ENCODE results near the gene YAF2.

YAF2 gene, protein sequence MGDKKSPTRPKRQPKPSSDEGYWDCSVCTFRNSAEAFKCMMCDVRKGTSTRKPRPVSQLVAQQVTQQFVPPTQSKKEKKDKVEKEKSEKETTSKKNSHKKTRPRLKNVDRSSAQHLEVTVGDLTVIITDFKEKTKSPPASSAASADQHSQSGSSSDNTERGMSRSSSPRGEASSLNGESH

DNA sequence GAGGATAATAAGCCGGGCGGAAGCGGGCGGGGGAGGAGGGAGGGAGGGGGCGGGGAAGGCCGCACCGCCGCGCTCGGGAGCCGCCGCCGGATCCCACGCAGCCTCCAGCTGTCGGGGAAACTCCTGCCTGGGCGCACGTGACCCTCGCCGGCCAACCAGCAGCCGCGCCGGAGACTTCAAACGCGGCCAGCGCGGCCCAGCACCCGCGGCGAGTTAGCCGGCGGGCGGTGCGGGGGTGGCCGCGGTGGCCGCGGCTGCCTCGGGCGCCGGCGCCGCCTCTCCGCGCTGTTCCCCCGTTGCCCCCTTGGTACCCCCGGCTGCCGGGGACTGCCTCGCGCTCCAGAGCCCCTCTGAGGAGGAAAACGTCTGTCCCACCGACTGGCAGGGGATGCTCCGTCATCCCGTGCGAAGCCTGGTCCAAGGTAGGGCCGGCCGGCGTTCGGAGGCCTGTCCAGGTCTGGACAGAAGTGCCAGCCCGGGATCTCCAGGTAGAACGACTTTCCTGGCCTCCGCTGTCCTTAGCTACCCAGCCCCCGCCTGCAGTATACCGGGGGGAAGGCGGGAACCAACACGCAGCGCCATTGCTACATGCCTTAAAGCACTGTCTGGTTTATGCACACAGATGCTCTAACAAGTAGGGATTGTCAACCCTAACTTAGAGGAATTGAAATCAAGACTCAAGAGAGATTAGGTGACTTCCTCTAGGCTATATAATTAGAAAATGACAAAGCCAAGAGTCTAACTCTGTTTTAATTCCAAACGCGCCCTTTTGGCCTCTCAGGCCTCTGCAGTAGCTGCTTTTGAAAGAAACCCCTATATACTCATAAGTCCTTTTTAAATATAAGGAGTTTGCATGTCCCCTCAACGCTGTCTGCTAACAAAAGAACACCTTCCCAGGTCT lies at the start of gene YAF2:
YAF2 (minus strand) TSS at position 9 of the 901 bp plus-strand sequence. CDS start 68 bp downstream, outside the sequence.
- DNase-seq = peak; percentile 91

DNA sequence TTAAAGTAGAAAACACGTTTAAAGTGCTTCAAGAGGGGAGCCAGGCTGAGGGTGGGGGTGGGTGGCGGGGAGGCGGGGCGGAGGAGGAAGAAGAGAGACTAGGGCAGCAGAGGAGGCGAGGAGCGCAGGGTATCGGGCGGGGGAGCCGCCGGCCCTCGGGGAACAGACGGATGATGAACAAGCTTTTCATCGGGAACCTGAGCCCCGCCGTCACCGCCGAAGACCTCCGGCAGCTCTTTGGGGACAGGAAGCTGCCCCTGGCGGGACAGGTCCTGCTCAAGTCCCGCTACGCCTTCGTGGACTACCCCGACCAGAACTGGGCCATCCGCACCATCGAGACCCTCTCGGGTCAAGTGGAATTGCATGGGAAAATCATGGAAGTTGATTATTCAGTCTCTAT lies 48.7 kb upstream of the YAF2 start:
- no peak for DNase-seq

DNA sequence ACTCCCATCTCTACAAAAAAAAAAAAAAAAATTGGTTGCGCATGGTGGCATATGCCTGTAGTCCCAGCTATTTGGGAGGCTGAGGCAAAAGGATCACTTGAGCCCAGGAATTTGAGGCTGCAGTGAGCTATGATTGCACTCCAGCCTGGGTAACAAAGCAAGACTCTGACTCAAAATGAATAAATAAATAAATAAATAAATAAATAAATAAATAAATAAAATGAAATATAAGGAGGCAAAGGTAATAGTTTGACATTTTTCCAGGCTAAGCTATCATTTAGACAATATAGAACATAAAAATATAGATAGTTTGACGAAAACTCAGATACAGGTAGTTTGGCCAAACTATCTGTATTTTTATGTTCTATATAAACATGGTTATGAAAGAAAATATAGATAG lies 47.4 kb upstream of the YAF2 start:
- no peak for DNase-seq

DNA sequence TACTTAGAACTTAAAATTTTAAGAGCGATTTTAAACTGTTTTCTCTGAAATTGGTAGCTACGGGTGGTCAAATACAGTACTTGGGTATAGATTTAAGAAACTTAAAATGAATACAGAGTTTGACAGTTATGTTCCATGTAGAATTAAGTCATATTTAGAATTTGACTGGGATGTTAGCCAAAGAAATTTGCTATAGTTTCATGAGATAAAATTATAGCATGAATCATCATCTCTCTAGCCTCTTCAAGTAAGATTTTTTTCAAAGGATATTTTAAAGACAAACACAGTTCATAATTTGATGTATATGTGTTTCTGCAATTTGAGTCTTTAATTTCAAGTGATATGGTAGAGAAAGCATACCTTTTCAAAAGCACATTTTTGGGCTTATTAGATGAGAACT lies 46.8 kb upstream of the YAF2 start:
- no peak for DNase-seq

DNA sequence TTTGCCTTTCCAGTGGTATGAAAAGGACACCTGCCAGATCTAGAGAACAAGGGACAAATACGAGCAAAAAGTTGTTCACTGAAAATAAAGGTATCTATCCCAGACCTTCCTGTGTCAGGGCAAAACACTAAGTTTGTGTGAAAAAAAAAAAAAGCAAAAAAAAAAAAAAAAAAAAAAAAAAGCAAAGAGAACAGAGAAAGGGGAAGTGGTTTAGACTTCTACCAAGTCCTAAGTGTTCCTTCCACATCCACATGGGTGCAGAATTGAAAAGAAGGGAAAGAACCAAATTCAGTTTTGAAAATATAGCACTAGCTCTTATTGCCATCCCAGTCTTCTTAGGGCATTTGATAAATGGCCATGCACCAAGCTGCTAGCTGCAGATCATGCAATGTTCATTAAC lies 46.1 kb upstream of the YAF2 start:
- peak; percentile 24 for DNase-seq

DNA sequence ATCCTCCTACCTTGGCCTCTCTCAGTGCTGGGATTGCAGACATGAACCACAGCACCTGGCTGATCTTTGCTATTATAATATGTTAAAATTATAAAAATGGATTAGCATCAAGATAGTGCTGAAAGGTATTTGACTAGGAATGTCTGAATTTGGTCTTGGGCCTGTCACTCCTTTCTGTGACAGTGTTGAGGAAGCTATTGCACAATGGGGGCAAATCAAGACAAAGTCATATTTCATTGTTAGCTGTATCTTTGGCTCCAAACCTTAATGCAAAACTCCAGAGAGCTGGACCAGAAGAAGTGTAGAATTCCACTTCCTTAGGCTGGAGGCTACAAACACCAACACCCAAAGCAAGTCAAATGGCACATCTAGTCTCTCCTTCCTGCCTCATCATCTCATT lies 45.7 kb upstream of the YAF2 start:
- DNase-seq = peak; percentile 21

DNA sequence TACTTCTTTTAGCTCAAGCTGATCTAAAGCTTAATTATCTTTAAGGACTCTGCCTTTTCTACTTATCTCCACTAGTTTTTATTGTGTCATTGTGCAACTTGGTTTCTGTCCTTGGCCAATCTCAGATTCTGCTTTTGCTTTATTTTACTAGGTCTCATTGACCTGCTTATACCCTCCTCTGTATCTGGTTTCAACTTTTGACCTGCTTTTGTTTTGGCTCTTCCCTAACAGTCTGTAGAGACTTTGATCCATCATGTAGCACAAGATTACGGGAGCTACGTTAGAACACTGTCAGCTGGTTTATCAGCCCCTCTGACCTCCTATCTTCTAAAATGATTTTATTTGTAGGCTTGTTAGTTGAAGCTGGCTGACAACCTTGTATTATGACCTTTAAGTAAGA lies 44.2 kb upstream of the YAF2 start:
- DNase-seq = no peak

DNA sequence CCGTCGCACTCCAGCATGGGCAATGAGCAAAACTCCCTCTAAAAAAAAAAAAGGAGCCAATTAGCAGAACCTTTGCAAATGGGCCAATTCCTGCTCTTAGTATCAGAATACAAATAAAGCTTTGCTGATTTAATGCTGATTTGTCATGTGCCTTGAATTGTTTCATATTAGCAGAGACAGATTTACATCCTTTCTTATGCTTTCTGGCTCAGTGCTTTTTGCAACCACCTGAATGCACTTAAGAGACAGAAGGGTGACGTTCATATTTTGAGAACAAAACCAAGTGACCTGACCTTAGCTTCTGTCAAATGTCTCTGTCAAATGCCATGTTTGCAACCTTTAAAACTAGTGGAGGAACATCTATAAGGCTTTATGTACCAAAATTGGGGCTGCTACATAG lies 43.8 kb upstream of the YAF2 start:
- DNase-seq = no peak

DNA sequence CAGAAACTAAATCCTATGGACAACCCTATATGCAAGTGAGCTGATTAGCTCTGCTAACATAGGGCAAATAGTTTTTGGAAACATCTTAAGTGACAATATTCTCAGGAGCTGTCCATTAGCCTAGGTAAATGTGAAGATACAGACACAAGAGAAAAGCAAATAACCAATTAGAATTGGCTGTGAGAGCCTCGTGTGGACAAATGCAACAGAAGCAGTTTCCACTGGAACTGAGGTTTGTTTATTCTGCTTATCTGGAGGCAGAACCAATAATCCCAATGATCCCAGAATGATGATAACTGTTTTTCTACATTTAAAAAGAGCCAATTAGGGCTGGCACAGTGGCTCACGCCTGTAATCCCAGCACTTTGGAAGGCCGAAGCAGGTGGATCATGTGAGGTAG lies 43.2 kb upstream of the YAF2 start:
- DNase-seq = no peak

DNA sequence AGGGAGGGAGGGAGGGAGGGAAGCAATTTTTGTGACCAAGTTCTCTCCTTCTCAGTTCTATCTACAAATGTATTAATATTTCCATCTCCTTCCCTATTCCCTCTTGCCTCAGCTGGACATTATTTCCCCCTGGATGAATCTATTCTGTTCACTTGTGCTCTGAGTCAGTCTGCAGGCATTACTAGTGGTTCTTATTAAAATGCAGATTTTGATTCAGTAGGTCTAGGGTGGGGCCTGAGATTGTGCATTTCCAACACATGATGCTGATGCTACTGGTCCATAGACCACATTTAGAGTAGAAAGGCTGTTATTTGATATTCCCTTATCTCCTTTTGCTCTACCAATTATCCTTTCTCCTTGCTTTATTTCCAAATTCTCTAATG lies 40.1 kb upstream of the YAF2 start:
- no peak for DNase-seq

DNA sequence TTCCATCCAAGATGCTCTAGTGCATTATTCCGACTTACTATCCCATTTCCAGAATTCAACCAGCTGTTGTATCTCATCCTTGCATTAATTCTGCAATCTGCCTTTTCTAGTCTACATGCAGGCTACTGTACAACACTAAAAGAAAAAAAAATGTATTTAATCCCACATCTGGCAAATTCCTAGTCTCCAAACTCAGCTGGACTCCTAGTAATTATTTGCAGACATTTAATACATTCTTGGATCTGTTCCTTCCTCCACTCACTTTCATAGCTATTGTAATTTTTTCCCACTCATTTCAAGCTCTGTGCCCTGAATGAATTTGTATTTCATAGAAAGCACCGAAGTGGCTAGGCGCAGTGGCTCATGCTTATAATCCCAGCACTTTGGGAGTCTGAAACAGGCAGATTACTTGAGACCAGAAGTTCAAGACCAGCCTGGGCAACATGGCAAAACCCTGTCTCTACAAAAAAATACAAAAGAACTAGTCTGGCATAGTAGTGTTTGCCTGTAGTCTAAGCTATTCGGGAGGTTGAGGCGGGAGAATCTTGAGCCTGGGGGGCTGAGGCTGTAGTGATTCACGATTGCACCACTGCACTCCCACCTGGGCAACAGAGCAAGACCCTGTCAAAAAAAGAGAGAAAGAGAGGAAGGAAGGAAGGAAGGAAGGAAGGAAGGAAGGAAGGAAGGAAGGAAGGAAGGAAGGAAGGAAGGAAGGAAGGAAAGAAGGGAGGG lies 39.5 kb upstream of the YAF2 start:
- DNase-seq = no peak

DNA sequence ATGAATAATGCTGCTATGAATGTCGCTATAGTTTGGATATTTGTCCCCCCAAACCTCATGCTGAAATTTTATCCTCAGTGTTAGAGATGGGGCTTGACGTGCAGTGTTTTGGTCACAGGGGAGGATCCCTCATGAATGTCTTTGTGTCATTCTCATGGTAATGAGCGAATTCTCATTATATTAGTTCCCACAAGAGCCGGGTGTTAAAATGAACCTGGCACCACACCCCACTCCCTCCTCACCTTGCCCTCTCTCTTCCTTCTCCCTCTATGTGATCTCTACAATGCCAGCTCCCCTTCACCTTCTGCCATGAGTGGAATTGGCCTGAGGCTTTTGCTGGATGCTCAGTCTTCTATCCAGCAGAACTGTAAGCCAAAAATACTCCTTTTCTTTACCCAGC lies 37.5 kb upstream of the YAF2 start:
- DNase-seq = no peak

DNA sequence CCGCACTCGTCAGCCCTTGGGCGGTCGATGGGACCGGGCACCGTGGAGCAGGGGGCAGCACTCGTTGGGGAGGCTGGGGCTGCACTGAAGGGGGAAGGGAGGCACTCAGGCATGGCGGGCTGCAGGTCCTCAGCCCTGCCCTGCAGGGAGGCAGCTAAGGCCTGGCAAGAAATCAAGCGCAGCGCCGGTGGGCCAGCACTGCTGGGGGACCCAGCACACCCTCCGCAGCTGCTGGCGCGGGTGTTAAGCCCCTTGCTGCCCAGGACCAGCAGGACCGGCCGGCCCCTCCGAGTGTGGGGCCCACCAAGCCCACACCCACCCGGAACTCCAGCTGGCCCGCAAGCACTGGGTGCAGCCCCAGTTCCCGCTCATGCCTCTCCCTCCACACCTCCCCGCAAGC lies 35.7 kb upstream of the YAF2 start:
- no peak for DNase-seq

DNA sequence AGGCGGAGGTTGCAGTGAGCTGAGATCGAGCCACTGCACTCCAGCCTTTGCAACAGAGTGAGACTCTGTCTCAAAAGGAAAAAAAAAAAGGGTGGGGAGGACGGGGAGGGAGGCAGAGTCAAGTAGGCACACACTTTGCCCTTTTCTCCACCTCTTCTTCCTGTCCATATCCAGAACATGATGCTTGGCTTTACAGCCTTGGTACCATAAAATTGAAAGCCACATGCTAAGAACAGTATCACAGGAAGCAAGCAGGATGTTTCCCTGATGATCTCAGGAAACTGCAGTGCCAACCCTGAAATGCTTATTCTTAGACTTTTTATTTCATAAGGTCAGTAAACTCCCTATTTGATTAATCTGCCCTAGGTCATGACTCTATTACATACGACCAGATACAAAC lies 32.5 kb upstream of the YAF2 start:
- DNase-seq = no peak

DNA sequence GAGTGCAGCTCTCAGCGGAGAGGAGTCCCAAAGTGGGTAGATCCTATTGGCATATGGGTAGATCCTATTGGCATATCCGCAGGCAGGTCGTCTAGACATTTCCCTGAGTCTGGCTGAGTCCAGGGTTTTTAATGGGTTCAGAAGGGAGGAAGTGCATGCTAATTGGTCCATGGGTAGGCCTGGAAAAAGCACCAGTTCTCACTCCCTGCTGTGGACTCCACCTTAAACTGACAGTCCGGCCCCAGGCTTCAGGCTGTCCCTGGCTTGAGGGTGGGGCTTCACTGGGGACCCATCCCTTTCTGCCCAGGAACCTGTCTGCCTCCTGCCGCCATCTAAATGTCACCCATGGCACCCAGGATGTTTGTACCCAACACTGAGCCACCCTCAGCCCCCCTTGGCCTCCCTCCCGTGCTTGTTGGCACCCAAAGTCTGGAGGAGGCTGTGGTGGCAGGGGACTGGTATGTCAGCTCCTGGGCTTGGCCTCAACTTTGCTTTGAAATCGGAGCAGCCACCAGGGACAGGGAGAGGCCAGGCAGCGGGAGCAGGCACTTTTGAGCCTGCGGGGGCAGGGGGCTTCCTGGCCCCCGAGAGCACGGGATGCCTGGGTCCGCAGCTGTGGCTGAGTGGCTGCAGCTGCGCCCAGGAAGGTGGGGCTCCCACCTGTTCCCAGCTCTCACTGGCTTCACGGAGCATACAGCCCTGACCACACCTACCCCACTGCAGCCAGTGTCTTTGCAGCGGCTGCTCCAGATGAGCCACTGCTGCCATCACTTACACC lies 29.6 kb upstream of the YAF2 start:
- no peak for DNase-seq

DNA sequence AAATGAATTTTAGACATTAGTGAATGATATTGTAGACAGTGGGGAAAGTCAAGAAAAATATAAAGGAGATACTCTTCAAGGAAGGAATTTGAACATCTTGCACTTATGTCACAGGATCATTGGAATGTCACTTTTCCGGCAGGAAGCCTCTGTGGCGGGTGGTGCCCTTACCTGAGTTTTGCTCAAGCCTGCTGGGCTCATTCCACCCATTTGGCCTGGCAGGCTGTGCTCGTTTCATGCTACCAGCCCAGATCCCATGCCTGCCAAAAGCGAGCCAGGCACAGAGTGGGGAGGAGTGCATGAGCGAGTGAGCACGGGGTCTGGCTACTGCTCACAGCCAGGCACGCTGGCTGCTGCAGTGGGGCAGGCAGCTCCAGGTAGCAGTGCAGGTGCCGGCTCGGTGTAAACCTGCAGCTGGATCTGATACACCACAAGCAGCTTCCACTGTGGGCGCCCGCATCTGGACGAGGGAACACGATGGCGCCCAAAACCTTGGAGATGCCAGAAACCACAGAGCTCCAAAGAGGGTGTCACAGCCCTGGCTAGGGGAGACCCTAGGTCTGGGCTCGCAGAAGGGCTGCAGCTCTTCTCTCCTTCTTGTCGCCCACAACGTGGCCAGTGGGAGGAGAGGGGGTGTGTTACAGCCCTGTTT lies 28.7 kb upstream of the YAF2 start:
- DNase-seq = no peak

DNA sequence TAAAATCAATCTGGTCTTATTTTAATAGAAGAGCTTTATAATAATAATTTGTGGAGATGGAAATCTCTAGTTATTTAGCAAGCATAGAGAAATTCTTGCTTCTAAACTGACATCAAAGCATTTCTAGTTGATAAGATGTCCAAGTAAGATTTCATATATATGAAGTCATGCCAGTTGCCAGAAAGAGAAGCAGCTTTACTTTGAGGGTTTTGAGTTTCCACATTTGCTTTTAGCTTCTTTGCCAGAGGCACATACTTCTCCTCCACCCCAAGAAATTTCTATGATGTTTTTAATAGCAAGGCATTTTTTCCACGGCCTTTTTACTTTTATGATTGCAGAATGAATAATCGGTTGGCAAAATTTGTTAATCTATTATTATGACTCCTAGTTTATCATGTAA lies 24.2 kb upstream of the YAF2 start:
- no peak for DNase-seq

DNA sequence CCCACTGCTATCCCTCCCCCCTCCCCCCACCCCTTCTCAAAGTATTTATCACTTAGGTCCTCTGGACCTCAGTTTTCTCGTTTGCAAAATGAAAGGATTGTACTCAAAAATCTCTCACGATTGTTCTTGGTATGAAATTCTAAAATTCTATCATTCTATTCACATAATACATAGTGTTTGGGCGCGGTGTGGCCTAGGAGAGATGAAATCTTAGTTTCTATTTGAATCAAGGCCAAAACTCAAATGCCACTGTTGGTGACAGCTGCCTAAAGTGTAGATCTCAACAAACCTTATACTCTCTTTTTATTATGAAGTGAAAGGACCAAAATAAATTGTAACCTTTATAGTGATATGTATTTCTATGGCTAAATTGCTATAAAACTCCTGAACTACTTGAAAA lies 23.7 kb upstream of the YAF2 start:
- DNase-seq = no peak

DNA sequence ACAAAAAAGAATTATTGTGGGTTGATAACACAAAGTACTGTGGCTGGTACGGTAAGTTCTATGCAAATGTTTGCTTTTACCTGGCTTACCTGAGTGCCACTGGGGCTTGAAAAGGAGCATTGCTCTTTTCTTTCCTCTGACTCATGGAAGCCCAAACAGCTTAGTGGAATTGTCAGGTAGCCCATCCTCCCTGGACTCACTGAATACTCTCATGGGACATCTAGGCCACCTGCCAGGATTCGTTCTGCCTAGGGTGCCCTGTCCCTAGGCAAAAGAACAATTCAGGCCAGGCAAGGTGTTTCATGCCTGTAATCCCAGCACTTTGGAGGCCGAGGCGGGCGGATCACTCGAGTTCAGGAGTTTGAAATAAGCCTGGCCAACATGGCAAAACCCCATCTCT lies 22.5 kb upstream of the YAF2 start:
- DNase-seq = no peak

DNA sequence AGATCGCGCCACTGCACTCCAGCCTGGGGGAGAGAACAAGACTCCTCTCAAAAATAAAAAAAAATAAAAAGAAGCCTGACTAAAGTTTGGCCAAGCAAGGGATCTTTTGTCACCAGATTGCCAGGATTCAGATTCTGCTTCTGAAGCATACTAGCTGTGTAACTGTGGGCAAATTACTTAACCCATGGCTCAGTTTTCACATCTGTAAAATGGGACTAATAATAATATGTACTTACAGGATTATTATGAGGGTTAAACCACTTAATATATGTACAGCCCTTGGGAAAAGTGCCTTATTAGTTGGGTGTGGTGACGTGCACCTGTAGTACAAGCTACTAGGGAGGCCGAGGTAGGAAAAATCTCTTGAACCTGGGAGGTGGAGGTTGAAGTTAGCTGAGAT lies 21.7 kb upstream of the YAF2 start:
- no peak for DNase-seq

DNA sequence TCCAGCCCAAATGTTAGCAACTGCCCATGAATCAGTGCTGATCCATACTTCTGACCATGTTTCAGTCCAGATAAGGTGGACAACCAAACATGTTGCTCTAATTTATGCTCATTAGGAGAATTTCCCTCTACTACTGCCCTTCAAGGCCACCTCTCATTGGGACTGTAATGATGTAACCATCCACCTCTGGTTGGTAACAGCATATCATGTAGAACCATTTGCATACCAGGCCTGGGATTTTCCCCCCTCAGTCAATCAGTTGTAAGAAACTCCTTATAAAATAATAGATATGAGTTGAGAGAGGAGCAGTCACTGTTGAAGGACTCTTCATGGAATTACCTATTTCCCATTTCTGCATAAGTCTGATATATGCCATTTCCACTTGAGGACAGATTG lies 17.8 kb upstream of the YAF2 start:
- peak; percentile 6 for DNase-seq

DNA sequence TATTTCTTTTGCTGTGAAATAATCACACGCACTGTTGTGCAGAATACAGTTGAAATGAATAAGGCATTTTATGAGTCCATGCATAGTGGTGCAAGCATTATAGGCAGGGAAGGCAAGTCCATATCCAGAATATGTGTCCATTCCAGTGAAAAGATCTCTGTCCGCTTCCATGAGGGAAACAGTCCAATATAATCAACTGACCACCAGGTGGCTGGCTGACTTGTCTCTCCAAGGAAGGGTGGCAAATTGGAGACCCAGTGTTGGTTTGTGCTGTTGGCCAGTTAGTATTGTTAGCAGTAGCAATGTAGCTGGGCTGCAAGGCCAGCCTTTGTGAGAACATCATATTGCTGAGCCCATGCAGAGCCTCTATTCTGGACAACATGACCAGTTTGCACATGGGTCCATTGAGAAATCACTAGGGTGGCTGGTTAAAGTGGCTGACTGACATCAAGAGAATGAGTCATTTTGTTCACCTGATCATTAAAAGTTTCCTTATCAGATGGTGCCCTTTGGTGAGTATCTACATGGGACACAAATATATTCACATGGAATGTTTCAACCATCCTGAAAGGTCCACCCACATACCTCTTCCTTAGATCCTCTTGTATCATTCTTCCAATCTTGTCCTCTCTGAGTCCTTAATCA lies 17.3 kb upstream of the YAF2 start:
- DNase-seq = peak; percentile 34
